GM13976 (cell line): ENCODE results near the gene GRM5.

Experiments
- DNase-seq: peaks from one replicate; pipeline ENCODE4 v3.0.0; 2012; ENCODE audit warnings: low spot score
- in situ Hi-C: fragments of 300-500 bp; cut with MboI; formaldehyde crosslinking; loops from one replicate; pipeline ENCODE4 v1.12.0; 2022; ENCODE audit warnings: low sequenced_read_pairs, mixed read lengths, inconsistent platforms; ENCODE audit not compliant: unreplicated experiment
- TF ChIP-seq, protein P1 (sequence below): IDR thresholded peaks from 2 replicates; pipeline ENCODE4 v1.5.1; 2012; ENCODE audit warnings: borderline replicate concordance, mild to moderate bottlenecking; ENCODE audit not compliant: insufficient read depth; ENCODE audit errors: extremely low read depth, missing control alignments, control extremely low read depth

GRM5 gene

DNA sequence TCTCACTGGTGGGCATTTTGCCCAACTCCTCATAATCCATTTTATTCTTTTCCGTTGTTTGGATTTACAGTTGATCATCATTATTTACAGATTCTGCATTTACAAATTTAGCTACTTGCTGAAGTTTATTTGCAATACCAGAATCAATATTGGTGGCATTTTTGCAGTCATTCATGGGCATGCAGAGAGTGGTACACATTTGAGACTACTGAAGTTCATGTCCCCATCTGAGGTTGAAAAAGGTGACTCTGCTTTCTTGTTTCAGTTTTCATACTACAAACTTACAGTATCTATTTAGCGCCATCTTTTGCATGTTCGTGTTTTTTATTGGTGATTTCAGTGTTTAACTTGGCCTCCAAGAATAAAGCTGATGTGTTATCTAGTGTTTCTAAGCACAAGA is 409.5 kb downstream of the GRM5 start:
- no peak for DNase-seq
- TF ChIP-seq, protein P1, sequence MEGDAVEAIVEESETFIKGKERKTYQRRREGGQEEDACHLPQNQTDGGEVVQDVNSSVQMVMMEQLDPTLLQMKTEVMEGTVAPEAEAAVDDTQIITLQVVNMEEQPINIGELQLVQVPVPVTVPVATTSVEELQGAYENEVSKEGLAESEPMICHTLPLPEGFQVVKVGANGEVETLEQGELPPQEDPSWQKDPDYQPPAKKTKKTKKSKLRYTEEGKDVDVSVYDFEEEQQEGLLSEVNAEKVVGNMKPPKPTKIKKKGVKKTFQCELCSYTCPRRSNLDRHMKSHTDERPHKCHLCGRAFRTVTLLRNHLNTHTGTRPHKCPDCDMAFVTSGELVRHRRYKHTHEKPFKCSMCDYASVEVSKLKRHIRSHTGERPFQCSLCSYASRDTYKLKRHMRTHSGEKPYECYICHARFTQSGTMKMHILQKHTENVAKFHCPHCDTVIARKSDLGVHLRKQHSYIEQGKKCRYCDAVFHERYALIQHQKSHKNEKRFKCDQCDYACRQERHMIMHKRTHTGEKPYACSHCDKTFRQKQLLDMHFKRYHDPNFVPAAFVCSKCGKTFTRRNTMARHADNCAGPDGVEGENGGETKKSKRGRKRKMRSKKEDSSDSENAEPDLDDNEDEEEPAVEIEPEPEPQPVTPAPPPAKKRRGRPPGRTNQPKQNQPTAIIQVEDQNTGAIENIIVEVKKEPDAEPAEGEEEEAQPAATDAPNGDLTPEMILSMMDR: no peak
- in situ Hi-C loops: no loop called here

DNA sequence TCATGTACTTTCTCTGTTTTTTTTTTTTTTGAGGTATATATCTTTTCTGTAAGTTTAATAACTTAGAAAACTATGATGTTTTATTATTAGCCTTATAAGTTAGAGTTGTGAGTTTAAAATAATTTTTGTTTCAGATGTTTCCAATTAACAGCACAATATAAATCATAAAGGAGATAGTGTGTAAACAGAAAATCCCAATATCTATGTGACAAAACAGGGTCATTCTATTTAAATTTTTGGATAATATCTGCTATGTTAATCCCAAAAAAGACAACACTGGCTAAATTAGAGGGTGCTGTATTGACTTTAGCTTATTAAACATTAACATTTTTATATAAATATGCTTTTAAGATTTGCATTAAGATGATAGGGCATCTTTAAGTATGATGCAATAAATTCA is 410.1 kb downstream of the GRM5 start:
- DNase-seq: no peak
- in situ Hi-C loops: no loop called here
- TF ChIP-seq, protein P1: no peak

DNA sequence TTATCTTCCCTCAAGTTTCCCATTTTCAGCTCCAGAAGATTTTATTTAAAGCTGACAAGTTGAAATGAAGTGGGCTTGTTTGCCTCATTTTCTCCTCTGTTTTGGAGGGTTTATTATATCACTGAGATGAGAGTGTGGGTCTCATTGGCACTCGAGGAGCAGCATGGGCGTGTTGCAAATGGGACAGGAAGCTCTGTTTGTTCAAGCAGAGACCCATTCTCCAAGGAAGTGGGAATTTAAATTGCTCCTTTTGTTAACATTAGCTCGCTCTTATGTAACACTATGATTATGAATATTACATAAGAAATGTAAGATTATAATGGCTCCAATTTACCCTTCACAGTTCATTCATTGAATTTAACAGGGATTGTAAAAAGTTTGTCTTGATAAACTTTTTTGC is 410.6 kb downstream of the GRM5 start:
- TF ChIP-seq, protein P1: no peak
- in situ Hi-C loops: no loop called here

DNA sequence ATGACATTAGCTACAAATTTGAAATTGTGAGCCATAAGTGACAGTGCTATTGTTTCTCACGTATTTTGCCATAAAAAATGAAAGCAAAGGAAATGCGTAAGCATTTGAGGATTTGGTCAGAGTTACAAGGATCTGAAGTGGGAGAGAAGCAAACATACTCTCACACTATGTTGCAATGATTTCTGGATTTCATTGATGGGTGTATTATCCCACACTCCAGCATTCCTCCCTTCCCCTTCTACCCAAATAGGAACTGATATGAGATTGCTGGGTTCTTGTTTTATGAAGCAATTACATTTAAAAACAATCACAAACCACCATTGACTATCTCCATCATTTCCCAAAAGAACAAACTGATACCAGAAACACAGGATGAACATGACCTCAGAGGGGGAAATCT is 414.2 kb downstream of the GRM5 start:
- in situ Hi-C loops: no loop called here
- TF ChIP-seq, protein P1: no peak
- no peak for DNase-seq

More for the DNA sequence above, 410.6 kb downstream of the GRM5 start:
- DNase-seq: no peak

DNA sequence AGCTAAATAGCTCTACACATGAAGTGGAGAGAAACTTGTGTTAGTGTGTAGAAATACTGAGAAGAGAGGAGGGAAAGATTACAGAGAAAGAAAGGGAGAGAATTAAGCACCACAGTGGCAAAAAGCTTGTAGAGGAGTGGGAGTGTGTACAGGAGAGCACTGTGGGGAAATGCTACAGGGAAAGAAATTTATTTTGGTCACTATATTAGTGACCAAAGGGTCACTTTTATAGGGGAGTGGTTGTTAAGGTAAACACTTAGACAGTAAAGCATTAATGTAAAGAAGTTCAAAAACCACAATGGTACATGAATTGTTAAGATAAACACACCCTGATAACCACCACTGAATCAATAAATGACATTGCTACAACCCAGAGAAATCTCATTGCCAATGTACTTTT is 421.1 kb downstream of the GRM5 start:
- no peak for DNase-seq
- TF ChIP-seq, protein P1: no peak
- in situ Hi-C loops: no loop called here

DNA sequence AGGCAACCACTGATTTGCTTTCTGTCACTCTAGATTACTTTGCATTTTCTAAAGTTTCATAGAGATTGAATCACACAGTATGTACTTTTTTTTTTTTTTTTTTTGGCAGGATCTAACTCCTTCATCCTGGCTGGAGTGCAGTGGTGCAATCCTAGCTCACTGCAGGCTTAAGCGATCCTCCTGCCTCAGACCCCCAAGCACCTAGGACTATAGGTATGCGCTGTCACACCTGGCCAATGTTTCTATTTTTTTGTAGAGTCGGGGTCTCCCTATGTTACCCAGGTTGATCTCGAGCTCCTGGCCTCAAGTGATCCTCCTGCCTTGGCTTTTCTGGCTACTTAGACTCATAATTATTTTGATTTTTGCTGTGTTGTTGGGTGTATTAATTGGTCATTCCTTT is 433.6 kb downstream of the GRM5 start:
- in situ Hi-C loops: no loop called here
- DNase-seq: no peak
- TF ChIP-seq, protein P1: no peak

DNA sequence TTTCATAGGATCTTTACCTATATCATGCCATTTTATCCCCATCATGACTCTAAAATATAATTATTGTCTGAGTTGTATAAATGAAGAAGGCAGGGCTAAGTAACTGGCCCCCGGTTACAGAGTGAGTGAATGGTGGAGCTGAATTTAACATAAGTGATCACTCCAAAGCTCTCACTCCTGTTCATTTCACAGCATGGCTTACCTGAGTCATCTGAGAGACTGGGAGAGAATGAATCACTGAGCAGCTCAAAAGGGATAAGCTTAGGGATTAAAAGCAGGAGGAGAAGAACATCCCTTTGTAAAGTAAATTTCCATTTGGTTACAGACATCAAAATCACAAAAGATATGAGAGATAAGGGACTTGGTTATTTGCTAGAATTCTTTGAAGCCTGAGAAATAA is 434.3 kb downstream of the GRM5 start:
- TF ChIP-seq, protein P1: no peak
- DNase-seq: no peak
- in situ Hi-C loops: no loop called here
